HG03457 (cell line): Measurements from ENCODE around the gene HSPD1.

Experiments used
- ATAC-seq: cut with Tn5 transposase; IDR thresholded peaks from one replicate; pipeline ENCODE4 v1.9.1; 2021; ENCODE audit warnings: moderate number of reproducible peaks; ENCODE audit not compliant: unreplicated experiment

Gene HSPD1

GRCh38 chr2:197442857-197443256, 56.8 kb downstream of the HSPD1 start:
- no peak for ATAC-seq

GRCh38 chr2:197437380-197437779, 62.3 kb downstream of the HSPD1 start:
- no peak for ATAC-seq
